Kidney (tissue), 14 donors: Measurements from ENCODE around the gene GPC4. TPM values are rescaled to one million over a fixed set of nuclear protein-coding genes. Genes with fewer than 3 reads are reported as not detected.

Experiments
- DNase-seq, 5 donors: peaks; one replicate each; pipeline ENCODE4 v3.0.0-alpha.2; 2013 to 2020
- FAIRE-seq: peaks from 2 replicates; lab custom pipeline; 2012; peaks lifted over from hg19 to GRCh38; lab: Jason Lieb, UNC
- H3K27ac ChIP-seq, 2 donors: one replicate each; pipeline ENCODE4 v1.7.0; 2013; ENCODE audit warnings: low read depth in 2 of 2, low read length in 2 of 2, inconsistent platforms in 1 of 2
- H3K27me3 ChIP-seq: one replicate; pipeline ENCODE4 v1.7.1; 2013; ENCODE audit warnings: low read length, inconsistent platforms; ENCODE audit not compliant: control insufficient read depth, insufficient read depth
- H3K36me3 ChIP-seq, 3 donors: one replicate each; pipeline versions ENCODE4 v1.7.0 to v1.7.1; 2013; ENCODE audit warnings: low read length in 3 of 3, control low read depth in 1 of 3, inconsistent platforms in 1 of 3; ENCODE audit not compliant: insufficient read depth in 3 of 3, control insufficient read depth in 2 of 3
- H3K4me1 ChIP-seq, 3 donors: one replicate each; pipeline versions ENCODE4 v1.7.0 to v1.7.1; 2013; ENCODE audit warnings: low read length in 3 of 3, inconsistent platforms in 1 of 3, low read depth in 1 of 3; ENCODE audit not compliant: control insufficient read depth in 2 of 3, insufficient read depth in 2 of 3
- H3K4me3 ChIP-seq, 3 donors: one replicate each; pipeline versions ENCODE4 v1.7.0 to v1.8.1; 2013; ENCODE audit warnings: low read length in 3 of 3, control low read depth in 1 of 3, inconsistent platforms in 1 of 3
- H3K9ac ChIP-seq, 3 donors: one replicate each; pipeline versions ENCODE4 v1.7.0 to v1.7.1; 2013; ENCODE audit warnings: low read length in 3 of 3, control low read depth in 1 of 3, inconsistent platforms in 1 of 3
- H3K9me3 ChIP-seq, 3 donors: one replicate each; pipeline versions ENCODE4 v1.7.0 to v1.7.1; 2013; ENCODE audit warnings: low read length in 3 of 3, control low read depth in 1 of 3, inconsistent platforms in 1 of 3; ENCODE audit not compliant: control insufficient read depth in 2 of 3, insufficient read depth in 1 of 3
- CTCF ChIP-seq: IDR thresholded peaks from 3 replicates; pipeline ENCODE4 v1.5.1; 2012; ENCODE audit warnings: mild to moderate bottlenecking, moderate library complexity, borderline replicate concordance; ENCODE audit not compliant: insufficient read depth; ENCODE audit errors: extremely low read depth
- intact Hi-C: fragments of 100-400 bp; cut with DNase I; formaldehyde crosslinking; loops from one replicate; pipeline ENCODE4 v1.11.1; 2022
- polyA plus RNA-seq: library from polyadenylated mRNA; stranded (reverse); fragments of 350-450 nt; fragmentation: Illumina TruSeq; extraction: RNeasy Lipid Tissue Mini Kit (QIAGEN cat#74804); gene quantifications from one replicate; pipeline ENCODE4 v1.2.3, GENCODE V29; 2014; ENCODE audit warnings: low read depth, low replicate concordance; ENCODE audit not compliant: insufficient read depth
- total RNA-seq: library from RNA; stranded (reverse); fragmentation: NEBNext Ultra II Directional; extraction: Animal tissue kit (Norgen Biotek cat#: 25700); gene quantifications from one replicate; pipeline ENCODE4 v1.2.1, GENCODE V29; 2021
- donor health status: control.
- donor health status: control.
- donor health status: control.
- donor health status: control.
- donor health status: control.
- donor health status: DM: yes; HTN: yes; CAD: no.
- donor health status: Normal renal cell carcinoma (clear cell type).

Gene GPC4
- total and polyA plus RNA-seq, 2 donors from 2014 or later: 19.5 to 70.3 TPM

GRCh38 chrX:133419911-133420310, 4.6 kb upstream of the GPC4 start:
- H3K9ac ChIP-seq: no peak overlapping the region
- H3K9me3 ChIP-seq: no peaks in the 10 kb centered on the region
- no peak overlapping the region for H3K27ac ChIP-seq
- intact Hi-C loops: no loop called here
- no peak for DNase-seq
- H3K36me3 ChIP-seq: no peaks in the 10 kb centered on the region
- no peak for FAIRE-seq
- H3K27me3 ChIP-seq: peaks cover 3% of the 10 kb centered on the region
- TF ChIP-seq CTCF: no peak
- no peaks in the 10 kb centered on the region for H3K4me1 ChIP-seq
- no peak overlapping the region for H3K4me3 ChIP-seq

GRCh38 chrX:133418588-133418987, 3.3 kb upstream of the GPC4 start:
- H3K9me3 ChIP-seq: no peaks in the 10 kb centered on the region
- DNase-seq: no peak
- intact Hi-C loops: no loop called here
- H3K27ac ChIP-seq: no peak overlapping the region
- peaks cover 3% of the 10 kb centered on the region for H3K27me3 ChIP-seq
- no peak overlapping the region for H3K4me3 ChIP-seq
- no peak for FAIRE-seq
- no peak for TF ChIP-seq CTCF
- H3K36me3 ChIP-seq: no peaks in the 10 kb centered on the region
- H3K4me1 ChIP-seq: no peaks in the 10 kb centered on the region
- no peak overlapping the region for H3K9ac ChIP-seq

- TF ChIP-seq CTCF: no peak
- Histone ChIP-seq H3K4me1 (peaks cover 0 to 2% (median 0%) of the 10 kb centered on the region in 3 donors), H3K9me3 (no peaks in the 10 kb centered on the region), H3K36me3 (no peaks in the 10 kb centered on the region), H3K9ac (no peak overlapping the region), H3K4me3 (no peak overlapping the region), H3K27me3 (peaks cover 3% of the 10 kb centered on the region), H3K27ac (no peak overlapping the region)
- intact Hi-C loops: no loop called here
- DNase-seq (no peak), FAIRE-seq (no peak)
Observed at GRCh38 chrX:133417364-133417763, 2.1 kb upstream of the GPC4 start.
